Posterior vena cava (tissue), 2 donors: ENCODE results near the gene SLC35F4. TPM values are rescaled to one million over a fixed set of nuclear protein-coding genes. Genes with fewer than 3 reads are reported as not detected.
"Not testable (repeated sequence)": the region's sequence is repeated elsewhere in the genome, so short reads cannot be mapped to it uniquely, and the experiment has no call there.

ENCODE experiments used
- DNase-seq: peaks from one replicate; pipeline ENCODE4 v3.0.0-alpha.2; 2020; ENCODE audit warnings: low spot score
- intact Hi-C, 2 donors: fragments of 100-400 bp; cut with DNase I; formaldehyde crosslinking; loops; one replicate each; pipeline versions ENCODE4 v1.14.1 to v1.14.2; 2022 to 2023
- total RNA-seq, 2 donors: library from RNA; stranded (reverse); fragmentation: NEBNext Ultra II Directional; extraction: Animal tissue kit (Norgen Biotek cat#: 25700); gene quantifications; one replicate each; pipeline ENCODE4 v1.2.1, GENCODE V29; 2021
- donor health status: DM: yes; HTN: yes; CAD: no.
- donor health status: DM: yes; HTN: yes; CAD: no.

SLC35F4 gene
- total RNA-seq, 2 donors from 2014 or later: 3.9 to 7.1 TPM

GRCh38 chr14:57816568-57817284 is 49.2 kb downstream of the SLC35F4 start:
- no peak for DNase-seq
- intact Hi-C loops: no loop called here

DNA sequence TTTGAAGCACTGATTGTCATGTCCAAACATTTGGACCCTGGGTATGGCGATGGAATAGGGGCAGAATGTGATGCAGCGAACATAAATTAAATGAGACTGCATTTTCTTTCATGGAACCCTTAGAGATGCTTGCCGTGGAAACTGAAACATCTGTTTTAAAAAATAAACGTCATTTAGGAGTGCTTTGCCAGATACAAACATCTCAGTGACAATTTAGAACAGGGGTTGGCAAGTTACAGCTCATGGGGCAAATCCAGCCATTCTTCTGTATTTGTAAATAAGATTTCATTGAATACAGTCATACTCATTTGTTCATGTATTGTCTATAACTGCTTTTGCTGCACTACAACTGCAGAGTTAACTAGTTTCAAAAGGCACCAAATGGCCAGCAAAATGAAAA is 51.2 kb downstream of the SLC35F4 start:
- intact Hi-C loops: no loop called here

DNA sequence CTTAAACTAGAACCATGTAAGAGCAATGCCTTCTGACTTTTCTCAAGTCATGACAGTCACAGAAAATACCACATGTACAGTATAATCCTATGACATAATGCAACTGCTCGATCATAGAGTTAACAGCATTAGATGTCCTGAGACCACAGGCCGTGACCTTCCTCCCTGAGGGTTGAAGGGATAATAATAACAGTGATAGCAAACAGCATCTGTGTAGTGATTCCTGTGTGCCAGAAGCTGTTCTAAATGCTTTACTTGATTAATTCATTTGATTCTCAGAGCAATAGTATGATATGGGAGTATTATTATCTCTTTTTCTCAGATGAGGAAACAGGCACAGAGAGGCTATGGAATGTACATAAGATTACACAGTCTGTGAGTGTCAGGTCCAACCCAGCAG is 53.2 kb downstream of the SLC35F4 start:
- intact Hi-C loops: no loop called here

More for the DNA sequence above, 51.2 kb downstream of the SLC35F4 start:
- DNase-seq: no peak

DNA sequence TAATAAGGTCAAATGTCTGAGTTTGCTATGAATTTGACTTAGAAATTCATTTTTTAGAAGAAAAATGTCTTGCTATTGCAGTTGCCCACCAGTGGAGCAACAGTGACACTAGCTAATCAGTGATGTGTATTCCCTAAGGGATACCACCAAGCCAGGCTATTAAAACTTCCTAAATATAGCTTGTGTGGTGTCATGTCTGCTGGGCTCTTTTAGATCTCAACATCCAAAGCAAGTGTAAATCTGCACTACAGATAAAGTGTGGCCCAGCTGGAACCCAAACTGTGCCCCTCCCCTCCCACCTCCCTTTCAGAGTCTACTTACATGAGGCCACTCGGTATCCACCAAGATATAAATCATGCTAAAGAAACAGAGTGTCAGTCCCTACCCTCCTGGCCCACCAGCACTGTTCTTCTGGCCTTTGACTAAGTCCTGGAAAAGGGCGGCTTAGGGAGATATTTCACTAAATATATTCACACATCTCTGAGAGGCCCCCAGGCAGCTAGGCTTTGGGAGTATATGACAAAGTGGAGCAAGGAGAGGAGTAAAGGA is 53.8 kb downstream of the SLC35F4 start:
- intact Hi-C loops: no loop called here
- DNase-seq: no peak

More for the DNA sequence above, 53.2 kb downstream of the SLC35F4 start:
- no peak for DNase-seq

DNA sequence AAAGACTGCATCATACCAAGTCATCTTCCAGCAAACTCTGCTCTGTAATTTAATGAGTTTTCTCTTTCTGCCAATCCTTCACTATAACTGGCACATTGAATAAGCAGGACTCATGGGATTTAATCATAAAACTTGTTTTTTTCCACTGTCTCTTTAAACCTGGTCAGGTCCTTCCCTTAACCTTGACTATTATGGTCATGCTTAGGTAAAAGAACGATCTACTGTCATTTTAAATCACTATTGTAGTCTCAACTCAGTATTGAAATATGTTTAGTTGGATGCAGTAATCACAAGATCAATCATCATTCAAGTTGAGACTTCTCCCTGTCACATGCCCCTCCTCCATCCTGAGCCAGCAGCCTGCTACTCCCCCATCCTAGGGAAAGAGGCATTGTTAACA is 56.1 kb downstream of the SLC35F4 start:
- intact Hi-C loops: no loop called here
- DNase-seq: no peak

GRCh38 chr14:57797160-57797559 is 68.7 kb downstream of the SLC35F4 start:
- intact Hi-C loops: no loop called here
- no peak for DNase-seq

- no peak for DNase-seq
- intact Hi-C loops: no loop called here
These were observed 69.3 kb downstream of the SLC35F4 start for GRCh38 chr14:57796556-57796955.

DNA sequence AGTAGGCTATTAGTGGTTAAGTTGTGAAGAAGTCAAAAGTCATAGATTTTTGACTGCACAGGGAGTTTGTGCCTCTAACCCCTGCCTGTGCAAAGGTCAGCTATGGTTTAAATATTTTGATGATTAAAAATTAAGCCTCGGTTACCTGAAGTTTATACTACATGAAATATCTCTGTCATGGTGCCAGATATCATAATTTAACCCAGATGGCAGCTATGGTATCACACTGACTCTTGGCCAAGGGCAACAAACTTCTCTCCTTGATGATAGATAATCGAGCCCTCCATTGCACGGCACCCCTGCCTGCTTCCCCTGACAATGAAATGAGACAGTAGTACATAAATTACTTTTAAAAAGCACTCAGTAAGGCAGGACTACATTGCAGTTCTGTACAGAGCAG is 80.8 kb downstream of the SLC35F4 start:
- intact Hi-C loops: no loop called here
- no peak for DNase-seq

GRCh38 chr14:57771801-57772200 is 94.1 kb downstream of the SLC35F4 start:
- intact Hi-C loops: no loop called here
- DNase-seq: no peak

DNA sequence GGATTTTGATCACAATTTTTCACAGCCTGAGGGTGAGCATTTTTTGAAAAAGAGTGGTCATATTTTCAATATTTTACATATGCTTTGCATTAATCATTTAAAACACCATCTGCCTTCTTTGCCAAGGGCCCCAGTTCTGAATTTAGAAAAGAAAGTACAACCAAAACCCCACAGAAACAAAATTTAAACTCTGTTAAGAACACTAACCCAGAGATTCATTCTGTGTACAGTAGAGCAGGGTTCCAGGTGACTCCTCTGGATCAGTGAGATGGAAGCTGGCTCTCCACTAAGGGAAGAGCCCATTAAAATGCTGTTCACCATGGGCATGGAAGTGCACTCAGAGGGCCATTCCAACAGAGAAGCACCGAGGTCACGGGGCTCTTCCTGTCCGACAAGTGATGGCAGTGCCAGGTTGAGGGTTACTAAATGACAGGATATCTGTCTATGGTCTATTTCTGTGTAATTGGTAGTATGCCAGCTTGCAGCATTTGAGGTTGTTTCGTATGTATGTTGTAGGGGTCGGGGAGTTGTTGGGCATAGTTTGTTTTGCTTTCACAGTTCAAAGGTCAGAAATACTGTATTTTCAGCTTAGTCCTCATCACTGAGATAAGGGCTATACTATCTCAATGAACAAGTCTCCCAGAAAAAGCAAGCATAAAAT is 95.9 kb downstream of the SLC35F4 start:
- DNase-seq: no peak
- intact Hi-C loops: no loop called here

DNA sequence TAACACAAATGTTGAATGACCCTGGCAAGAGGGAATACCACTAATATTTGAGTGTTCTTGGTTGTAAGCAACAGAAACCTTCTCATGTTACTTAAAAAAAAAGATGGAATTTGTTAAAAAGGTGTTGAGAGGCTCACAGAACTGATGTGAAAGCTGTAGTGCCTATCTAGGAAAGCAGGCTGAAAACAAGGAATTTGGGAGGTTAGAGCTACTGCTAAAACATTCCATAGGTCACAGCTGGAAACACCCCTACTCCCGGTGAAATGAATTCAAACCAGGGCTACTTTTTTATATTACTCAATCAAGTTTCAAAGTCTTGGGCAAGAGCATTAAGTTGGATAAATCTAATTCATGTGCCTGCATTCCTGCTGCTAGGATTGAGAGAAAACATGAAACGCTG is 104.1 kb downstream of the SLC35F4 start:
- intact Hi-C loops: no loop called here
- no peak for DNase-seq

GRCh38 chr14:57760896-57761295 is 105.0 kb downstream of the SLC35F4 start:
- intact Hi-C loops: no loop called here
- DNase-seq: no peak

DNA sequence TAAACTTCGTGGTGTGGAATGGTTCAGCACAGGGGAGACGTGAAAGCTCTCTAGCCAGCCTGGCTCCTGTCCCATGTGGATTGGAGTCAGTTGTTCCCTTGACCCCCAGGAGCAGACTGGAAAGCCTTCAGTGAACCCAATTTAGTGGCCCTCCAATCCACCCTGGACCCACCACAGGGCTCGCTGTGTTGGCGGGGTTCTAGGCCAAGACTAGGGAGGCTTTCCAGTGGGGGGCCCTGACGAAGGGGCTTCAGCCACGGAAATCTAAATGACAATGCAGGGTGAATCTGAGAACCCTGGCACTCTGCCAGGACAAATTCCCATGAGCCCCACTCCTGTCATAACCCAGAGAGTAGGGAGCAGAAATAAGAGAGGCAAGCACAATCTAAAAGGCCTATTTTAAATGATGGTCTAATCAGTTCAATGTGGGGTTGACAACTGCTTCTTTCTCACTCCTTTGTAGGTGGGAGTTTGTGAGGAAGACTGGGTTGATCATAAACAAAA is 110.8 kb downstream of the SLC35F4 start:
- DNase-seq: no peak
- intact Hi-C loops: no loop called here

DNA sequence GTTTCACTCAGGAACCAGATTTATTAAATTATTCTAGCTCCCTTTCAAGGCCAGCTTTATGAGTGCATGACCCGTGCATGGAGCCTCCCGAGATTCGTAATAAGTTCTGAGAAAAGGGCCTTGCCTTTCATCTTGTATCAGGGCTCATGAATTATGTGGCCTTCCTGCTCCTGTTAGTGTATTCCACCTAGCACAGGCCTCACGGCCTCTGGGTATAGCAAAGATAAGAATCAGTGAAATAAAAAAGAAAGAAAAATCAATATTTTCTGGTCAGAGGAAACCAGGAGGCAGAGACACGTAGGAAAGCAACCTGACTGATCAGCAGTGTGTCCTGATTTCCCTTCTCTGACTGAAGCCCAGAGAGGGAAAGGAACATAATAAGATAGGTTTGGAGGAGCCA is 111.4 kb downstream of the SLC35F4 start:
- intact Hi-C loops: loop anchor here in 1 of 2 donors (5.0 kb wide), 1 partner anchor 167 kb away; no protein-coding TSS in a partner anchor
- DNase-seq: no peak

DNA sequence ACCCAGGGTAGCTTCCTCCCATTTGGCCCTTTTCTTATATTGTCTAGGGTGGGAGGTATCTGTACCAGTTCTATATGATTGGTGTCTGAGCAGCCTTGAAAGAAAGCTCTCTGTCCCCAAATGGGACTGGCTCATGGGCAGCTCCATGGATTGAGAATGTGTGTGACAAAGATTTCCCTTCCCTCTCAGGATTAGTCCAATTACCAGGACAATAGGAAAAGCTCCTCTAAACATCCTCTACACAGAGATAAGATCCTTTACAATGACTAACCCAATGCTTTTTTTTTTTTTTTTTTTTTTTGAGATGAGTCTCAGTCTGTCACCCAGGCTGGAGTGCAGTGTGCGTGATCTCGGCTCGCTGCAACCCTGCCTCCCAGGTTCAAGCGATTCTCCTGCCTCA is 112.1 kb downstream of the SLC35F4 start:
- no peak for DNase-seq
- intact Hi-C loops: loop anchor here in 1 of 2 donors (5.0 kb wide), 1 partner anchor 167 kb away; no protein-coding TSS in a partner anchor

DNA sequence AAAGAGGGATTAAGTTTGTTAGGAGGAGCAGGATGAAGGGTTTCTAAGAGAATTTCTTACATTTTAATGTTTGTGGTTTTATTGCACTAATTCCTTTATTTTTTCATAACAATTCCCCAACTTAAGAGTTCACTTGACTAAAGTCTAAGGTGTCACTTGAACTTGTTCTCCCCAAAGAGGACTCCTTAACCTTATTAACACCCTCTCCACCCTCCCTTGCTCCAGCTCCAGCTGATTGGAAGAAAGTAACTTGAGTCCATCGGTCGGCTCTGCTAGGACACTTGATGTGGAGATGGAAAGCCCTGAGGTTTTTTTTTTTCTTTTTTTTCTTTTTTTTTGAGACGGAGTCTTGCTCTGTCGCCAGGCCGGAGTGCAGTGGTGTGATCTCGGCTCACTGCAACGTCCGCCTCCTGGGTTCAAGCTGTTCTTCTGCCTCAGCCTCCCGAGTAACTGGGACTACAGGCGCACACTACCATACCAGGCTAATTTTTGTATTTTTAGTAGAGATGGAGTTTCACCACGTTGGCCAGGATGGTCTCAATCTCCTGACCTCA is 113.7 kb downstream of the SLC35F4 start:
- intact Hi-C loops: loop anchor here in 1 of 2 donors (5.0 kb wide), 1 partner anchor 165 kb away; no protein-coding TSS in a partner anchor

DNA sequence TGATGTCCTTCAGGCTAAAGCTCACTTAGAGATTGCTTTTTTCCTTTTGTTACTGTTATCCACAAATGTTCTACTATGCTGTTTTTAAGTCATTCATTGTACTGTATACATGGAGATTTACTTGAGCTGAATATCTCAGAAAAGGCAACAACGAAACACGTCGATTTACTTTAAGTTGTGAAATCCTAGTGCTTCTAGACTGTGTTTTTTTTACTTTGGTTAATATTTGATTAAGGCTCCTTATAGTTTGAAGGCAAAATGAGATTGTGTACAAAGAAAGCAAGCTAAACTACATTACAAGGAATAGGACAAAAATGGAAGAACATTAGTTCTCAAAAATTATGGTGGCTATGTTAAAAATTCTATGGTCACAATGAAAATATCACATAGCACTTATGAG is 114.5 kb downstream of the SLC35F4 start:
- intact Hi-C loops: loop anchor here in 1 of 2 donors (5.0 kb wide), 1 partner anchor 164 kb away; no protein-coding TSS in a partner anchor
- DNase-seq: no peak

More for the DNA sequence above, 113.7 kb downstream of the SLC35F4 start:
- not testable (repeated sequence) for DNase-seq

- DNase-seq: no peak
- intact Hi-C loops: no loop called here
These were observed 116.6 kb downstream of the SLC35F4 start for GRCh38 chr14:57749267-57749666.

GRCh38 chr14:57748279-57748678 is 117.6 kb downstream of the SLC35F4 start:
- intact Hi-C loops: no loop called here
- DNase-seq: no peak

GRCh38 chr14:57747036-57747435 is 118.9 kb downstream of the SLC35F4 start:
- intact Hi-C loops: no loop called here
- DNase-seq: no peak
